ENCODE measurements around the gene PRCD. TPM values are rescaled to one million over a fixed set of nuclear protein-coding genes. Genes with fewer than 3 reads are reported as not detected.
A peak's percentile ranks its signal among the peaks of the same experiment; 100 is the strongest.
"Not testable (repeated sequence)": the region's sequence is repeated elsewhere in the genome, so short reads cannot be mapped to it uniquely, and the experiment has no call there.

Gene PRCD
- total RNA-seq, 1 experiment from 2014 or later = not detected

- no peak for DNase-seq (ENCODE audit: low read depth)
- in situ Hi-C loops (cut with HindIII; ENCODE audit: low pct_unique_long_range_greater_than_20kb, low sequenced_read_pairs) = no loop called here
These were observed 38.0 kb upstream of the PRCD start for GRCh38 chr17:76501827-76502307.

GRCh38 chr17:76502341-76503211, 37.3 kb upstream of the PRCD start:
- no peak for DNase-seq (ENCODE audit: low read depth)
- in situ Hi-C loops (cut with HindIII; ENCODE audit: low pct_unique_long_range_greater_than_20kb, low sequenced_read_pairs) = no loop called here

- in situ Hi-C loops (cut with HindIII; ENCODE audit: low pct_unique_long_range_greater_than_20kb, low sequenced_read_pairs) = no loop called here
These were observed 35.7 kb upstream of the PRCD start for GRCh38 chr17:76504117-76504516.

GRCh38 chr17:76506408-76507345, 33.2 kb upstream of the PRCD start:
- DNase-seq (ENCODE audit: low read depth) = peak; percentile 63
- in situ Hi-C loops (cut with HindIII; ENCODE audit: low pct_unique_long_range_greater_than_20kb, low sequenced_read_pairs) = no loop called here

More at GRCh38 chr17:76504117-76504516, 35.7 kb upstream of the PRCD start:
- DNase-seq (ENCODE audit: low read depth) = no peak

- DNase-seq (ENCODE audit: low read depth); in situ Hi-C loops (cut with HindIII; ENCODE audit: low pct_unique_long_range_greater_than_20kb, low sequenced_read_pairs): not testable (repeated sequence)
These were observed 31.3 kb upstream of the PRCD start for GRCh38 chr17:76508472-76509063.

GRCh38 chr17:76510831-76511244, 29.0 kb upstream of the PRCD start:
- in situ Hi-C loops (cut with HindIII; ENCODE audit: low pct_unique_long_range_greater_than_20kb, low sequenced_read_pairs) = no loop called here
- no peak for DNase-seq (ENCODE audit: low read depth)

- in situ Hi-C loops (cut with HindIII; ENCODE audit: low pct_unique_long_range_greater_than_20kb, low sequenced_read_pairs) = no loop called here
- DNase-seq (ENCODE audit: low read depth) = no peak
These were observed 28.0 kb upstream of the PRCD start for GRCh38 chr17:76511668-76512365.

- DNase-seq (ENCODE audit: low read depth) = no peak
- in situ Hi-C loops (cut with HindIII; ENCODE audit: low pct_unique_long_range_greater_than_20kb, low sequenced_read_pairs) = no loop called here
These were observed 27.2 kb upstream of the PRCD start for GRCh38 chr17:76512366-76513305.

GRCh38 chr17:76513306-76513692, 26.5 kb upstream of the PRCD start:
- in situ Hi-C loops (cut with HindIII; ENCODE audit: low pct_unique_long_range_greater_than_20kb, low sequenced_read_pairs) = no loop called here
- DNase-seq (ENCODE audit: low read depth) = no peak

- in situ Hi-C loops (cut with HindIII; ENCODE audit: low pct_unique_long_range_greater_than_20kb, low sequenced_read_pairs); DNase-seq (ENCODE audit: low read depth): not testable (repeated sequence)
These were observed 25.5 kb upstream of the PRCD start for GRCh38 chr17:76514355-76514754.

GRCh38 chr17:76515274-76515949, 24.4 kb upstream of the PRCD start:
- in situ Hi-C loops (cut with HindIII; ENCODE audit: low pct_unique_long_range_greater_than_20kb, low sequenced_read_pairs) = no loop called here
- peak; percentile 36 for DNase-seq (ENCODE audit: low read depth)

GRCh38 chr17:76517638-76518038, 22.2 kb upstream of the PRCD start:
- in situ Hi-C loops (cut with HindIII; ENCODE audit: low pct_unique_long_range_greater_than_20kb, low sequenced_read_pairs) = no loop called here
- DNase-seq (ENCODE audit: low read depth) = no peak

- in situ Hi-C loops (cut with HindIII; ENCODE audit: low pct_unique_long_range_greater_than_20kb, low sequenced_read_pairs) = no loop called here
- DNase-seq (ENCODE audit: low read depth) = no peak
These were observed 20.5 kb upstream of the PRCD start for GRCh38 chr17:76519048-76519966.

GRCh38 chr17:76521262-76521661, 18.6 kb upstream of the PRCD start:
- DNase-seq (ENCODE audit: low read depth) = no peak

GRCh38 chr17:76521683-76522082, 18.2 kb upstream of the PRCD start:
- in situ Hi-C loops (cut with HindIII; ENCODE audit: low pct_unique_long_range_greater_than_20kb, low sequenced_read_pairs) = not testable (repeated sequence)

More at GRCh38 chr17:76521262-76521661, 18.6 kb upstream of the PRCD start:
- in situ Hi-C loops (cut with HindIII; ENCODE audit: low pct_unique_long_range_greater_than_20kb, low sequenced_read_pairs) = no loop called here

More at GRCh38 chr17:76521683-76522082, 18.2 kb upstream of the PRCD start:
- not testable (repeated sequence) for DNase-seq (ENCODE audit: low read depth)

Data from Caki2 (cell line).